Left kidney (tissue), 2 donors: Measurements from ENCODE around the gene PHRF1. TPM values are rescaled to one million over a fixed set of nuclear protein-coding genes. Genes with fewer than 3 reads are reported as not detected.

Experiments
- DNase-seq: peaks from one replicate; pipeline ENCODE4 v3.0.0-alpha.2; 2013
- polyA plus RNA-seq: library from polyadenylated mRNA; unstranded; fragments of 120-200 nt; gene quantifications from one replicate; pipeline ENCODE4 v1.2.1, GENCODE V29; 2013; ENCODE audit not compliant: insufficient read length

PHRF1 gene
- polyA plus RNA-seq, 1 donor = 20.6 TPM

- DNase-seq = no peak
Measured at GRCh38 chr11:597166-597725, 21.0 kb downstream of the PHRF1 start.

- DNase-seq = no peak
Measured at GRCh38 chr11:598005-598680, 21.9 kb downstream of the PHRF1 start.

- no peak for DNase-seq
Measured at GRCh38 chr11:601573-602245, 25.4 kb downstream of the PHRF1 start.

- no peak for DNase-seq
Measured at GRCh38 chr11:603154-603553, 26.9 kb downstream of the PHRF1 start.

- DNase-seq = no peak
Measured at GRCh38 chr11:605286-606129, 29.2 kb downstream of the PHRF1 start.

- no peak for DNase-seq
Measured at GRCh38 chr11:606245-606644, 30.0 kb downstream of the PHRF1 start.

GRCh38 chr11:607020-607780, 30.9 kb downstream of the PHRF1 start:
- no peak for DNase-seq

GRCh38 chr11:607971-608659, 31.8 kb downstream of the PHRF1 start:
- DNase-seq = no peak

- DNase-seq = no peak
Measured at GRCh38 chr11:608791-609251, 32.6 kb downstream of the PHRF1 start.

GRCh38 chr11:609341-609811, 33.1 kb downstream of the PHRF1 start:
- DNase-seq = no peak

GRCh38 chr11:610146-610801, 34.0 kb downstream of the PHRF1 start:
- no peak for DNase-seq

GRCh38 chr11:611001-611996, 35.0 kb downstream of the PHRF1 start:
- no peak for DNase-seq

- DNase-seq = no peak
Measured at GRCh38 chr11:612201-612960, 36.1 kb downstream of the PHRF1 start.

- DNase-seq = no peak
Measured at GRCh38 chr11:612961-613300, 36.7 kb downstream of the PHRF1 start.

- no peak for DNase-seq
Measured at GRCh38 chr11:613369-613968, 37.2 kb downstream of the PHRF1 start.

- DNase-seq = no peak
Measured at GRCh38 chr11:614021-614622, 37.9 kb downstream of the PHRF1 start.
